ENCODE measurements around the gene VPS45.

Gene VPS45

GRCh38 chr1:150102986-150103385 is 35.4 kb downstream of the VPS45 start:
- H3K36me3 ChIP-seq (ENCODE audit: control insufficient read depth, insufficient read depth, low read length): no peaks in the 10 kb centered on the region
- no peaks in the 10 kb centered on the region for H3K9me3 ChIP-seq (ENCODE audit: control insufficient read depth, insufficient read depth, low read length)
- H3K9ac ChIP-seq (ENCODE audit: low read depth, low read length): no peak overlapping the region
- H3K4me3 ChIP-seq (ENCODE audit: low read depth, low read length): no peak overlapping the region
- no peaks in the 10 kb centered on the region for H3K27me3 ChIP-seq (ENCODE audit: control insufficient read depth, insufficient read depth, low read length)
- H3K4me1 ChIP-seq (ENCODE audit: control insufficient read depth, insufficient read depth, low read length): no peaks in the 10 kb centered on the region

DNA sequence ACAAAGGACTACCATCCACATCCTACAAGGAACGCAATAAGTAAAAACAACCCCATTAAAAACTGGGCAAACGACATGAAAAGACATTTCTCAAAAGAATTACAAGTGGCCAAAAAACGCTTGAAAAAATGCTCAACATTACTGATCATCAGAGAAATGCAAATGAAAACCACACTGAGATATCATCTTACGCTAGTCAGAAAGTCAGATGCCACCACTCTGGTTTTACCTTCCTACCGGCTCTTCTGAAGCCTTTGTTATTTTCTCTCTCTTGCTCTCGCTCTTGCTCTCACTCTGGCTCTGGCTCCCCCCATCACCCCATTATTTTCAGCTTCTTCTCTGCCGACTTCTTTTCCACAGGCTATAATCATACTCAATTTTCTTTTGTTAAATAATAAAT is 38.8 kb downstream of the VPS45 start:
- no peak overlapping the region for H3K9ac ChIP-seq (ENCODE audit: low read depth, low read length)
- H3K27me3 ChIP-seq (ENCODE audit: control insufficient read depth, insufficient read depth, low read length): no peaks in the 10 kb centered on the region
- no peaks in the 10 kb centered on the region for H3K9me3 ChIP-seq (ENCODE audit: control insufficient read depth, insufficient read depth, low read length)

GRCh38 chr1:150109586-150109985 is 42.0 kb downstream of the VPS45 start:
- Histone ChIP-seq H3K4me1 (ENCODE audit: control insufficient read depth, insufficient read depth, low read length) (no peaks in the 10 kb centered on the region), H3K9ac (ENCODE audit: low read depth, low read length) (no peak overlapping the region), H3K4me3 (ENCODE audit: low read depth, low read length) (no peak overlapping the region), H3K27me3 (ENCODE audit: control insufficient read depth, insufficient read depth, low read length) (no peaks in the 10 kb centered on the region), H3K9me3 (ENCODE audit: control insufficient read depth, insufficient read depth, low read length) (no peaks in the 10 kb centered on the region), H3K36me3 (ENCODE audit: control insufficient read depth, insufficient read depth, low read length) (no peaks in the 10 kb centered on the region)

More for the DNA sequence above, 38.8 kb downstream of the VPS45 start:
- H3K4me1 ChIP-seq (ENCODE audit: control insufficient read depth, insufficient read depth, low read length): no peaks in the 10 kb centered on the region
- H3K36me3 ChIP-seq (ENCODE audit: control insufficient read depth, insufficient read depth, low read length): no peaks in the 10 kb centered on the region
- H3K4me3 ChIP-seq (ENCODE audit: low read depth, low read length): no peak overlapping the region

DNA sequence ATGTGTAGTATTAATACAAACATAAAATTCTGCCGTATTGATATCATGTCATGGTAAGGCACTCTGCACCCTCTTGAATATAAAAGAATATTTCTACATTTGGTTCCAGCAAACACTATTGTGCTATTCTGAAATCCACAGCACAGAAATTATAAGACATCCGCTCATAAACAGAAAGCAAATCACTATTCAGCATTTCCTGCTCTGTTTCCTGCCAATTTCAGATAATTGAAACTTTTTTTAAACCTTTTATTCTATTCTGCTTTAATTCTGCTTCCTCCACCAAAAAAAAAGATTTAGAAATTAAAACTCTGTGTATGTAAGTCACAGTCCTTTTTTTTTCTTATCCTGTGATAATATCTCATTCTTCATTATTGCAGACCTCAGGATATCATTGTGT is 42.5 kb downstream of the VPS45 start:
- no peaks in the 10 kb centered on the region for H3K27me3 ChIP-seq (ENCODE audit: control insufficient read depth, insufficient read depth, low read length)
- no peaks in the 10 kb centered on the region for H3K4me1 ChIP-seq (ENCODE audit: control insufficient read depth, insufficient read depth, low read length)
- H3K9me3 ChIP-seq (ENCODE audit: control insufficient read depth, insufficient read depth, low read length): no peaks in the 10 kb centered on the region
- H3K4me3 ChIP-seq (ENCODE audit: low read depth, low read length): no peak overlapping the region
- no peak overlapping the region for H3K9ac ChIP-seq (ENCODE audit: low read depth, low read length)
- H3K36me3 ChIP-seq (ENCODE audit: control insufficient read depth, insufficient read depth, low read length): no peaks in the 10 kb centered on the region

DNA sequence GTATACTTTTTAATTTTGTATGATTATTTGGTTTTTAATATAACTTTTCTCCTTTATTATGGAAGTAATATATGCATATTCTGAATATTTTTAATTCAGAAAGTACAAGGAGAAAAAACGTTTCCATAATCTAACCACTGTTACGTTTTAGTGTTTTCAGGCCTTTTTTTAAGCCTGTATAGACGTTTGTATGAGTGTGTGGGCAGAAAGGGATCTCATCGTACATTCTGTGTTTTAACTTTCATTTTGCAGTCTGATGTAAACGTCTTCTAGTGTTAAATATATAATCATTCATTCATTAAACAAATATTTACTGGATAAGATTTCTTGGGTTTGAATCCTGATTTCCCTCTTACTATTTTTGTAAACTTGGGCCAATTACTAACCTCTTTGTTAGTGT is 44.1 kb downstream of the VPS45 start:
- Histone ChIP-seq H3K4me3 (ENCODE audit: low read depth, low read length) (no peak overlapping the region), H3K9me3 (ENCODE audit: control insufficient read depth, insufficient read depth, low read length) (no peaks in the 10 kb centered on the region), H3K9ac (ENCODE audit: low read depth, low read length) (no peak overlapping the region), H3K27me3 (ENCODE audit: control insufficient read depth, insufficient read depth, low read length) (no peaks in the 10 kb centered on the region), H3K4me1 (ENCODE audit: control insufficient read depth, insufficient read depth, low read length) (no peaks in the 10 kb centered on the region), H3K36me3 (ENCODE audit: control insufficient read depth, insufficient read depth, low read length) (no peaks in the 10 kb centered on the region)

- no peaks in the 10 kb centered on the region for H3K9me3 ChIP-seq (ENCODE audit: control insufficient read depth, insufficient read depth, low read length)
- H3K4me1 ChIP-seq (ENCODE audit: control insufficient read depth, insufficient read depth, low read length): no peaks in the 10 kb centered on the region
- H3K36me3 ChIP-seq (ENCODE audit: control insufficient read depth, insufficient read depth, low read length): no peaks in the 10 kb centered on the region
- H3K27me3 ChIP-seq (ENCODE audit: control insufficient read depth, insufficient read depth, low read length): no peaks in the 10 kb centered on the region
- no peak overlapping the region for H3K9ac ChIP-seq (ENCODE audit: low read depth, low read length)
- H3K4me3 ChIP-seq (ENCODE audit: low read depth, low read length): no peak overlapping the region
Observed at GRCh38 chr1:150115121-150115520, 47.5 kb downstream of the VPS45 start.

GRCh38 chr1:150118716-150119115 is 51.1 kb downstream of the VPS45 start:
- H3K27me3 ChIP-seq (ENCODE audit: control insufficient read depth, insufficient read depth, low read length): no peaks in the 10 kb centered on the region
- H3K4me3 ChIP-seq (ENCODE audit: low read depth, low read length): no peak overlapping the region
- no peaks in the 10 kb centered on the region for H3K4me1 ChIP-seq (ENCODE audit: control insufficient read depth, insufficient read depth, low read length)
- H3K9me3 ChIP-seq (ENCODE audit: control insufficient read depth, insufficient read depth, low read length): no peaks in the 10 kb centered on the region
- no peaks in the 10 kb centered on the region for H3K36me3 ChIP-seq (ENCODE audit: control insufficient read depth, insufficient read depth, low read length)
- no peak overlapping the region for H3K9ac ChIP-seq (ENCODE audit: low read depth, low read length)

GRCh38 chr1:150121236-150121862 is 53.8 kb downstream of the VPS45 start:
- no peaks in the 10 kb centered on the region for H3K27me3 ChIP-seq (ENCODE audit: control insufficient read depth, insufficient read depth, low read length)

GRCh38 chr1:150126811-150127210 is 59.2 kb downstream of the VPS45 start:
- Histone ChIP-seq H3K9ac (ENCODE audit: low read depth, low read length) (no peak overlapping the region), H3K9me3 (ENCODE audit: control insufficient read depth, insufficient read depth, low read length) (no peaks in the 10 kb centered on the region), H3K27me3 (ENCODE audit: control insufficient read depth, insufficient read depth, low read length) (no peaks in the 10 kb centered on the region), H3K36me3 (ENCODE audit: control insufficient read depth, insufficient read depth, low read length) (no peaks in the 10 kb centered on the region), H3K4me3 (ENCODE audit: low read depth, low read length) (no peak overlapping the region), H3K4me1 (ENCODE audit: control insufficient read depth, insufficient read depth, low read length) (no peaks in the 10 kb centered on the region)

More at GRCh38 chr1:150121236-150121862, 53.8 kb downstream of the VPS45 start:
- no peak overlapping the region for H3K4me3 ChIP-seq (ENCODE audit: low read depth, low read length)
- H3K4me1 ChIP-seq (ENCODE audit: control insufficient read depth, insufficient read depth, low read length): no peaks in the 10 kb centered on the region
- no peak overlapping the region for H3K9ac ChIP-seq (ENCODE audit: low read depth, low read length)
- no peaks in the 10 kb centered on the region for H3K36me3 ChIP-seq (ENCODE audit: control insufficient read depth, insufficient read depth, low read length)
- no peaks in the 10 kb centered on the region for H3K9me3 ChIP-seq (ENCODE audit: control insufficient read depth, insufficient read depth, low read length)

- Histone ChIP-seq H3K9ac (ENCODE audit: low read depth, low read length) (no peak overlapping the region), H3K36me3 (ENCODE audit: control insufficient read depth, insufficient read depth, low read length) (no peaks in the 10 kb centered on the region), H3K9me3 (ENCODE audit: control insufficient read depth, insufficient read depth, low read length) (no peaks in the 10 kb centered on the region), H3K4me3 (ENCODE audit: low read depth, low read length) (no peak overlapping the region), H3K27me3 (ENCODE audit: control insufficient read depth, insufficient read depth, low read length) (no peaks in the 10 kb centered on the region), H3K4me1 (ENCODE audit: control insufficient read depth, insufficient read depth, low read length) (no peaks in the 10 kb centered on the region)
Observed at GRCh38 chr1:150127464-150127863, 59.9 kb downstream of the VPS45 start.

DNA sequence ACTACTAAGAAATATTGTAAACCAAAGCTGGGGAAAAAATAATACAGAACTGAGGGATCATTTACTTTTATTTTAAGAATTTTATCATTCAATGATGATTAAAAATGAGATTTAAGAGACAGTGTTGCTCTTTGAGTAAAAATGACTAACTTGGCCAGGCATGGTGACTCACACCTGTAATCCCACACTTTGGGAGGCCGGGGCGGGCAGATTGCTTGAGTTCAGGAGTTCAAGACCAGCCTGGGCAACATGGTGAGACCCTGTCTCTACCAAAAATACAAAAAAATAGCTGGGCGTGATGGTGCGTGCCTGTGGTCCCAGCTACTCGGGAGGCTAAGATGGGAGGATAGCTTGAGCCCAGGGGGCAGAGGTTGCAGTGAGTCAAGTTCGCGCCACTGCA is 60.3 kb downstream of the VPS45 start:
- H3K4me3 ChIP-seq (ENCODE audit: low read depth, low read length): no peak overlapping the region
- H3K4me1 ChIP-seq (ENCODE audit: control insufficient read depth, insufficient read depth, low read length): no peaks in the 10 kb centered on the region
- H3K9ac ChIP-seq (ENCODE audit: low read depth, low read length): no peak overlapping the region
- H3K9me3 ChIP-seq (ENCODE audit: control insufficient read depth, insufficient read depth, low read length): no peaks in the 10 kb centered on the region
- no peaks in the 10 kb centered on the region for H3K27me3 ChIP-seq (ENCODE audit: control insufficient read depth, insufficient read depth, low read length)
- H3K36me3 ChIP-seq (ENCODE audit: control insufficient read depth, insufficient read depth, low read length): no peaks in the 10 kb centered on the region

DNA sequence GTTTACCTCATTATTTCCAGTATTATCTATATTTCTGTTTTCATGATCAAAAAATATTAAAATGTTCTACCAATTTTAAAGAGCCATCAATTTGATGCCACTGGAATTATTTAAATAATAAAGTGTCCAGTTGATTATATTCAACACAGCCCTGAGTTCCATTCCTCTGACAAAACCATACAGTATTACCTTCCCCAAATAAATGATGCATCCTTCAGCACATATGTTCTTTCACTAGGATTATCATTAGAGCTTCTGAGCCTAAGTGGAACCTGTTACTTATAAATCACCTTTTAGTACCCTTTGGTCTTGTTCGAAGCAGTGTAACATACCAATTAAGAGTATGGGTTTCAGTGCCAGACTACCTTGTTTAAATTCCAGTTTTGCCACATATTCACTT is 64.8 kb downstream of the VPS45 start:
- no peak overlapping the region for H3K9ac ChIP-seq (ENCODE audit: low read depth, low read length)
- no peaks in the 10 kb centered on the region for H3K9me3 ChIP-seq (ENCODE audit: control insufficient read depth, insufficient read depth, low read length)
- no peaks in the 10 kb centered on the region for H3K27me3 ChIP-seq (ENCODE audit: control insufficient read depth, insufficient read depth, low read length)
- no peaks in the 10 kb centered on the region for H3K4me1 ChIP-seq (ENCODE audit: control insufficient read depth, insufficient read depth, low read length)
- no peak overlapping the region for H3K4me3 ChIP-seq (ENCODE audit: low read depth, low read length)
- H3K36me3 ChIP-seq (ENCODE audit: control insufficient read depth, insufficient read depth, low read length): no peaks in the 10 kb centered on the region
